Bone marrow (tissue), 2 donors: ENCODE measurements around the gene LSM5.

Experiments used
- DNase-seq, 2 donors: peaks; one replicate each; lab custom pipeline; 2025; lab: John Stamatoyannopoulos, UW

Gene LSM5

GRCh38 chr7:32462451-32462850 lies 27.7 kb downstream of the LSM5 start:
- no peak for DNase-seq

GRCh38 chr7:32461484-32461883 lies 28.7 kb downstream of the LSM5 start:
- DNase-seq, result no peak

- DNase-seq, result no peak
These were observed 30.4 kb downstream of the LSM5 start for GRCh38 chr7:32459788-32460187.

- DNase-seq, result no peak
These were observed 32.2 kb downstream of the LSM5 start for GRCh38 chr7:32458025-32458424.

DNA sequence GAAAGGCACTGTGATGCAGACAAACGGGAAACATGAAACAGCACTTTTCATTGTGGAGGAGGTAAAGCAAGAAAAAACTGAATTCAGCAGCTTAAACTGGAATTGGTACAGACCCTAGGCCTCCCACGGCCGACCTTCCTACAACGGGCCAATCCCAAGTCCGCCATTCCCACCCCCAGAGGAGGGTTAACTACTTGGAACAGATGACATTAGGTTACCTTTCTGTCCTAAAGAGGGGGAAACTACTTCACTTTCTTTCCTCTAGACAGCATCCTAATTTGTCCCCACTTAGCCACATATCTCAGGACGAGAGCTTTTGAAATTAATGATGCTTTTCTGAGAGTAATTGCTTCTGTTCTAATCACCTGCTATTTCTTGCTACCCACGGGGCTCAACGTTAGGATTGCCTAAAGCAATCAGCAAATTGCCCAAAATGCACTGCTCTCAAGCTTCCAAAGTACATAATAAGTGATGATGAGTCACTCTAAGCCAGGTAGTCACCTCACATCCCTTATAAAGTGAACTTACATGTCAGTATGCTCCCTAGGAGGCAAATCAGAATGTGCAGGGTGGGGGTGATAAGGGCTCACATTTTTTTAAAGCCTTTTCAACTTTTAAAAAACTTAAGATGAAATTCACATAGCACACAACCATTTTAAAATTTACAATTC lies 36.7 kb downstream of the LSM5 start:
- DNase-seq, result no peak

DNA sequence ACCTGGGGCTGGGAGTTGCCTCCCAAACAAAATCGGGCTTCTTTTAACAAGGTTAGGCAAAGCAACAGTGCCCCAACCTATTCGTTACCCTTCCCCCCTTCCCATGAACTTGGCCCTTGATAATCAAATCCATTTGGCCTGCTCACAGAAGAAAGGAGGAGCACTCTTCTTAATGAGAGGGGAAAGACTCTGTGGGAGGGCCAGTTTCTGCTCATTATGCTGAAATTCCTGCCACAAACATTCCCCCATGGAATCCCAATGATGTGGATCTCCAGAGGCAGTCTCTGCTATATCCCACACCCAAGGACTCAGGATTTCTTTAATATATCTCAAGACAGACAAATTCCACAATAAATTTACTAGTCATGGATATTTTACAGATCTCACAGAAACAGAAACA lies 43.0 kb downstream of the LSM5 start:
- no peak for DNase-seq

DNA sequence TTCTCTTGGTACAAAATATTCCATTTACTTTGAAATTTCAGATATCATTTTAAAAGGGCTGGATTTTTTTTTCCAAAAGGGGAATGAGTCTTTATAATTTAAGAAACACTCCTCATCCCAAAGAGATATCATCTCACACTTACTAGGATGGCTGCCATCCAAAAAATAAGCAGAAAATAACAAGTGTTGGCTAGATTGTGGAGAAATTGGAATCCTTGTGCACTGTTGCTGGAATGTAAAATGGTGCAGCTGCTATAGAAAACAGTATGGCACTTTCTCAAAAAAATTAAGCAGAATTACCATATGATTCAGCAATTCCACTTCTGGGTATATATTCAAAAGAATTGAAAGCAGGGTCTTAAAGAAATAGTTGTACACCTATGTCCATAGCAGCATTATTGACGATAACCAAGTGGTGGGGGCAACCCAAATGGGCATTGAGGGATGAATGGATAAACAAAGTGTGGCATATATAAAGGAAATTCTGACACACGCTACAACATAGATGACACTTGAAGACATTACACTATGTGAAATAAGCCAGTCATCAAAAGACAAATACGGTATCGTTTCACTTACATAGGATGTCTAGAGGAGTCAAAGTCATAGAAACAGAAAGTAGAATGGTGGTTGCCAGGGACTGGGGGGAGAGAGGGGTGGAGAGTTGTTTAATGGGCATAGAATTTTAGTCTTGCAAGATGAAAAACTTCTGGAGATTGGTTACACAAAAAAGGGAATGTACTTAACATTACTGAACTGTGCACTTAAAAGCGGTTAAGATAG lies 53.8 kb downstream of the LSM5 start:
- no peak for DNase-seq
